ENCODE measurements around the gene NECTIN1. TPM values are rescaled to one million over a fixed set of nuclear protein-coding genes. Genes with fewer than 3 reads are reported as not detected.

The NECTIN1 gene
- total and polyA plus RNA-seq, 4 donors: 4.7 to 18.3 (median 7.3) TPM

DNA sequence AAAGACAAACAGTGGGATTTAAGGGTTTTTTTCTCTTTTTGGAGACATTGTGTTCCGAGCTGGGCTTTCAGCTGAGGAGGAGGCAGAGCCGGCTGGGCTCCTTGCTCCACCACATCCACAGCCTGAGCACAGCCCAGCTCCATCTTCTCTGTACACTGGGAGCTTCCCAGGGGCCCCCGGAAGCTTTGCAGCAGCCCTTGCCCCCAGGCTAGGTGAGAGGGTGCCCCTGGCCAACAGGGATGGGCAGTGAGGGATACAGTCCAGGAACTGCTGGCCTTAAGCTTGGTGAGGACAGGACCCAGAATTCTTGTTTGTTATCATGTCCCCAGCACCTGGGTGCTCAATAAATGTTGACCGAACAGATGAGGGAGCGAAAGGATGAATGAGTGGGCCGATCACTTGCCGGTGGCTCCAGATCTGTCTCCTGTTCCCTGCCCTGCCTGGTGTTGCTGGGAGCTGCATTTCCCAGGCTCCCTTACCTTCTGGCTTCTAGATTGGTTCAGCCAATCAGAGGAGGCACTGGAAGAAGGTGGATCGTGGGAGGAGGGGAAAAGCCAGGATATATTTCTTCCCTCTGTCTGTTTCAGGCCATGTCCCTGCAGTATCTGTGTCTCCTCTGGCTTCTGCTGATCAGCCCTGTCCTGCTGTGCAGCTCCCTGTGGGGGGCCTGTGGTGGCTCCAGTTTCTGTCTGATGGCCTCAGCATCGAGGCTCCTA is 26.5 kb upstream of the NECTIN1 start:
- H3K36me3 ChIP-seq (ENCODE audit: control insufficient read depth in 4 of 4, insufficient read depth in 4 of 4, low read length in 4 of 4): no peaks in the 10 kb centered on the region
- no peak overlapping the region for H3K9ac ChIP-seq (ENCODE audit: insufficient read depth in 1 of 2, low read length in 2 of 2)
- no peak for DNase-seq
- WGBS, 2 donors: 72 to 74% methylated on average over 9 of the region's 9 CpGs
- no peaks in the 10 kb centered on the region for H3K27me3 ChIP-seq (ENCODE audit: control insufficient read depth in 3 of 3, insufficient read depth in 3 of 3, low read length in 2 of 3)
- no peak for ATAC-seq (ENCODE audit: insufficient read depth, low FRiP score)
- H3K4me1 ChIP-seq (ENCODE audit: control insufficient read depth in 5 of 5, insufficient read depth in 5 of 5, low read length in 5 of 5): peaks cover 0 to 5% (median 4%) of the 10 kb centered on the region in 5 donors
- H3K4me3 ChIP-seq: no peak overlapping the region
- H3K27ac ChIP-seq (ENCODE audit: low read depth in 1 of 2, low read length in 1 of 2): no peak overlapping the region
- TF ChIP-seq, protein P1, sequence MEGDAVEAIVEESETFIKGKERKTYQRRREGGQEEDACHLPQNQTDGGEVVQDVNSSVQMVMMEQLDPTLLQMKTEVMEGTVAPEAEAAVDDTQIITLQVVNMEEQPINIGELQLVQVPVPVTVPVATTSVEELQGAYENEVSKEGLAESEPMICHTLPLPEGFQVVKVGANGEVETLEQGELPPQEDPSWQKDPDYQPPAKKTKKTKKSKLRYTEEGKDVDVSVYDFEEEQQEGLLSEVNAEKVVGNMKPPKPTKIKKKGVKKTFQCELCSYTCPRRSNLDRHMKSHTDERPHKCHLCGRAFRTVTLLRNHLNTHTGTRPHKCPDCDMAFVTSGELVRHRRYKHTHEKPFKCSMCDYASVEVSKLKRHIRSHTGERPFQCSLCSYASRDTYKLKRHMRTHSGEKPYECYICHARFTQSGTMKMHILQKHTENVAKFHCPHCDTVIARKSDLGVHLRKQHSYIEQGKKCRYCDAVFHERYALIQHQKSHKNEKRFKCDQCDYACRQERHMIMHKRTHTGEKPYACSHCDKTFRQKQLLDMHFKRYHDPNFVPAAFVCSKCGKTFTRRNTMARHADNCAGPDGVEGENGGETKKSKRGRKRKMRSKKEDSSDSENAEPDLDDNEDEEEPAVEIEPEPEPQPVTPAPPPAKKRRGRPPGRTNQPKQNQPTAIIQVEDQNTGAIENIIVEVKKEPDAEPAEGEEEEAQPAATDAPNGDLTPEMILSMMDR (IDR thresholded peaks at IDR 0.05; ENCODE audit: control extremely low read depth, extremely low read depth): no peak
- H3K9me3 ChIP-seq (ENCODE audit: control insufficient read depth in 4 of 4, insufficient read depth in 3 of 4, low read length in 3 of 4): peaks cover 0 to 1% (median 0%) of the 10 kb centered on the region in 4 donors

DNA sequence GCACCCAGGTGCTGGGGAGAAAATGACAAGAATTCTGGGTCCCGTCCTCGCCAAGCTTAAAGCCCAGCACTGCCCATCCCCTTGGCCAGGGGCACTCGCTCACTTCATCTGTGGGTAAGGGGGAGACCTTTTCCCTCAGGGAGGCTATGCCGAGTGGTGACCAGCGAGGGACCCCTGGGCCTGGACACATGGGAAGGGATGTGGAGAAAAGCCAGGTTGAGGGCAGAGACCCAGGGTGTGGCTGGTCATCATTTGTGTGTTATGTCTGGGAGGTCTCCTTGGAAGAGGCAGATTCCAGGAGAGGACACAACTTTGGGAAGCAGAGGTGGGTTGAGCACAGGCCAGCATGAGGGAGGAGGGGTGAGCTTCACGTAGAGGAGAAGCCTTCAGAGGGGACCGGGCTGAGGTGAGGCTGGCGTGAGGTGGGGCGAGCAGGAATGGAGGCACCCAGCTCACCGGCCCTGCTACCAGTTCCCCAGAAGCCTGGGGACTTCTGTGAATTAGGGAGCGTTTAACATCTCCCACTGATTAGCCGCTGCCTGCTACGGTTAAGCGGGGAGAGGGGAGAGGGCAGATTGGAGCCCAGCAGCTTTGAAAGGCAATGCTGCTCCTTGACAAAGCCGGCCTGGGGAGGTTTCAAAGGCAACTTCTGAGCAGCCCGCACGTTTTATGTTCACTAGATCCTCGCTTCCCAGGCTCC is 25.8 kb upstream of the NECTIN1 start:
- no peaks in the 10 kb centered on the region for H3K27me3 ChIP-seq (ENCODE audit: control insufficient read depth in 3 of 3, insufficient read depth in 3 of 3, low read length in 2 of 3)
- TF ChIP-seq, protein P1 (IDR thresholded peaks at IDR 0.05; ENCODE audit: control extremely low read depth, extremely low read depth): no peak

DNA sequence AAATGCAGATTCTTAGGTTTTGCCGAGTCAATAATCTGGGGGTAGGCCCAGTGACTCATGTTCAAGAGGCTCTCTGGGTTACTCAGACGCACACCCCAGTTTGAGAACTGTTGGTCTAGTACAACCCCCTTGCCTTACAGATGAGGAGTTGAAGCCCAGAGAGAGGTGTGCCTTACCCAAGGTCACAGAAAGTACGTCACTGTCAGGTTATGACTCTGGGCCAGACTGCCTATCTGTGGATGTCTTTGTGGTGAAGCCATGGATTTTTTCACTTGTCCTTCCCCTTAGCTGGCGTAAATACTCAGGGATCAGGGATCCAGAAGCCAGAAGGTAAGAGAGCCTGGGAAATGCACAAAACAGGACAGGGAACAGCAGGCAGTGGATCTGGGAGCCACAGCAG is 25.2 kb upstream of the NECTIN1 start:
- TF ChIP-seq, protein P1 (IDR thresholded peaks at IDR 0.05; ENCODE audit: control extremely low read depth, extremely low read depth): no peak
- peaks cover 0 to 5% (median 4%) of the 10 kb centered on the region in 5 donors for H3K4me1 ChIP-seq (ENCODE audit: control insufficient read depth in 5 of 5, insufficient read depth in 5 of 5, low read length in 5 of 5)
- no peaks in the 10 kb centered on the region for H3K27me3 ChIP-seq (ENCODE audit: control insufficient read depth in 3 of 3, insufficient read depth in 3 of 3, low read length in 2 of 3)
- no peaks in the 10 kb centered on the region for H3K36me3 ChIP-seq (ENCODE audit: control insufficient read depth in 4 of 4, insufficient read depth in 4 of 4, low read length in 4 of 4)
- no peak overlapping the region for H3K27ac ChIP-seq (ENCODE audit: low read depth in 1 of 2, low read length in 1 of 2)
- WGBS, 2 donors: 81 to 89% methylated on average over 4 of the region's 4 CpGs
- H3K9ac ChIP-seq (ENCODE audit: insufficient read depth in 1 of 2, low read length in 2 of 2): no peak overlapping the region
- DNase-seq (no peak), ATAC-seq (ENCODE audit: insufficient read depth, low FRiP score) (no peak)
- H3K9me3 ChIP-seq (ENCODE audit: control insufficient read depth in 4 of 4, insufficient read depth in 3 of 4, low read length in 3 of 4): peaks cover 0 to 1% (median 0%) of the 10 kb centered on the region in 4 donors
- no peak overlapping the region for H3K4me3 ChIP-seq

More for the DNA sequence above, 25.8 kb upstream of the NECTIN1 start:
- WGBS, 2 donors: 70 to 71% methylated on average over 18 of the region's 18 CpGs
- no peak overlapping the region for H3K9ac ChIP-seq (ENCODE audit: insufficient read depth in 1 of 2, low read length in 2 of 2)
- DNase-seq: no peak
- H3K4me1 ChIP-seq (ENCODE audit: control insufficient read depth in 5 of 5, insufficient read depth in 5 of 5, low read length in 5 of 5): peaks cover 0 to 5% (median 4%) of the 10 kb centered on the region in 5 donors
- no peak for ATAC-seq (ENCODE audit: insufficient read depth, low FRiP score)
- H3K36me3 ChIP-seq (ENCODE audit: control insufficient read depth in 4 of 4, insufficient read depth in 4 of 4, low read length in 4 of 4): no peaks in the 10 kb centered on the region
- H3K27ac ChIP-seq (ENCODE audit: low read depth in 1 of 2, low read length in 1 of 2): no peak overlapping the region
- H3K4me3 ChIP-seq: no peak overlapping the region
- H3K9me3 ChIP-seq (ENCODE audit: control insufficient read depth in 4 of 4, insufficient read depth in 3 of 4, low read length in 3 of 4): peaks cover 0 to 1% (median 0%) of the 10 kb centered on the region in 4 donors

Measured in lung (tissue), 12 donors.